Measurements from ENCODE around the gene GPC6.

- TF ChIP-seq ZBTB33 (IDR thresholded peaks at IDR 0.05) (no peak), SP1 (IDR thresholded peaks at IDR 0.05) (peak; percentile 67), RAD21 (IDR thresholded peaks at IDR 0.05) (peak in 1 of 2 donors; percentile 32), EGR1 (IDR thresholded peaks at IDR 0.05; ENCODE audit: low read depth in 2 of 2) (no peak), GABPA (IDR thresholded peaks at IDR 0.05 in 1 of 2, conservative IDR thresholded peaks at IDR 0.05 in 1 of 2) (no peak), RXRA (IDR thresholded peaks at IDR 0.05) (peak; percentile 58 to 70)
- TF ChIP-seq, protein P1, sequence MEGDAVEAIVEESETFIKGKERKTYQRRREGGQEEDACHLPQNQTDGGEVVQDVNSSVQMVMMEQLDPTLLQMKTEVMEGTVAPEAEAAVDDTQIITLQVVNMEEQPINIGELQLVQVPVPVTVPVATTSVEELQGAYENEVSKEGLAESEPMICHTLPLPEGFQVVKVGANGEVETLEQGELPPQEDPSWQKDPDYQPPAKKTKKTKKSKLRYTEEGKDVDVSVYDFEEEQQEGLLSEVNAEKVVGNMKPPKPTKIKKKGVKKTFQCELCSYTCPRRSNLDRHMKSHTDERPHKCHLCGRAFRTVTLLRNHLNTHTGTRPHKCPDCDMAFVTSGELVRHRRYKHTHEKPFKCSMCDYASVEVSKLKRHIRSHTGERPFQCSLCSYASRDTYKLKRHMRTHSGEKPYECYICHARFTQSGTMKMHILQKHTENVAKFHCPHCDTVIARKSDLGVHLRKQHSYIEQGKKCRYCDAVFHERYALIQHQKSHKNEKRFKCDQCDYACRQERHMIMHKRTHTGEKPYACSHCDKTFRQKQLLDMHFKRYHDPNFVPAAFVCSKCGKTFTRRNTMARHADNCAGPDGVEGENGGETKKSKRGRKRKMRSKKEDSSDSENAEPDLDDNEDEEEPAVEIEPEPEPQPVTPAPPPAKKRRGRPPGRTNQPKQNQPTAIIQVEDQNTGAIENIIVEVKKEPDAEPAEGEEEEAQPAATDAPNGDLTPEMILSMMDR (IDR thresholded peaks at IDR 0.05; ENCODE audit: low read depth, low read length, missing input control), result no peak
These were observed 1078.4 kb downstream of the GPC6 start for GRCh38 chr13:94305033-94305432.

Measured in liver (tissue), 3 donors.